GM12801 (cell line): ENCODE measurements around the gene AKIP1.

Experiments
- TF ChIP-seq, protein P1 (sequence below): IDR thresholded peaks from one replicate; pipeline ENCODE4 v1.5.1; 2011; ENCODE audit warnings: control low read depth; ENCODE audit not compliant: insufficient read length; ENCODE audit errors: extremely low read depth

Gene AKIP1

GRCh38 chr11:8948886-8949285 is 37.9 kb downstream of the AKIP1 start:
- TF ChIP-seq, protein P1, sequence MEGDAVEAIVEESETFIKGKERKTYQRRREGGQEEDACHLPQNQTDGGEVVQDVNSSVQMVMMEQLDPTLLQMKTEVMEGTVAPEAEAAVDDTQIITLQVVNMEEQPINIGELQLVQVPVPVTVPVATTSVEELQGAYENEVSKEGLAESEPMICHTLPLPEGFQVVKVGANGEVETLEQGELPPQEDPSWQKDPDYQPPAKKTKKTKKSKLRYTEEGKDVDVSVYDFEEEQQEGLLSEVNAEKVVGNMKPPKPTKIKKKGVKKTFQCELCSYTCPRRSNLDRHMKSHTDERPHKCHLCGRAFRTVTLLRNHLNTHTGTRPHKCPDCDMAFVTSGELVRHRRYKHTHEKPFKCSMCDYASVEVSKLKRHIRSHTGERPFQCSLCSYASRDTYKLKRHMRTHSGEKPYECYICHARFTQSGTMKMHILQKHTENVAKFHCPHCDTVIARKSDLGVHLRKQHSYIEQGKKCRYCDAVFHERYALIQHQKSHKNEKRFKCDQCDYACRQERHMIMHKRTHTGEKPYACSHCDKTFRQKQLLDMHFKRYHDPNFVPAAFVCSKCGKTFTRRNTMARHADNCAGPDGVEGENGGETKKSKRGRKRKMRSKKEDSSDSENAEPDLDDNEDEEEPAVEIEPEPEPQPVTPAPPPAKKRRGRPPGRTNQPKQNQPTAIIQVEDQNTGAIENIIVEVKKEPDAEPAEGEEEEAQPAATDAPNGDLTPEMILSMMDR = no peak

- TF ChIP-seq, protein P1 = no peak
Observed at GRCh38 chr11:8956860-8957259, 45.9 kb downstream of the AKIP1 start.

DNA sequence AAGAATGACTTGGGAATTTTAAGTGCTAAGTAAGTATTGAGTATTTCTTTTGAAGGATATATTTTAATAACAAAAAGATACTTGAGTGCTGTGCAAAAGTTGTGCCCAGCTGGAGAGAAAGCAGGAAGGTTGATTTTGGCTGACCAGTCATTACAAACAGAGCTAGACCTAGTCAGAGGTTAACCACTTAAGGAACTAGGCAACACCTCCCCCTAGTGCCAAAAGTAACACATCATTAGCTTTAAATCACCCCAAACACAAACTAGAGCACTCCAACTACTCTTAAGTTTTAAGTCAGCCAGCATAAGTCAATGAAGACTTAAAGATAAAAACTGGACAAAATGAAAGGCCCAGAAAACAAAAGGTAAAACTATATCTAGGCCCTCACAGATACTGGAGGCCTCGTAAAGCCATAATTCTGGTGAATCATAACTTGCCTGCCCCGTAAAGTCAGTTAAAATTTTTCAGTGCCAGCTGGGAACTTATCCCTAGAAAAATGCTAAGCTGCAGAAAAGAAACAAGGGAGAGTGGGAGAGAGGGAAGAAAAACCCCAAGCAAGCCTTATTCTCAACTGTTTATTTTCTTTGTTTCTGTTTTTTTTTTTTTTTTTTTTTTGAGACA is 48.7 kb downstream of the AKIP1 start:
- TF ChIP-seq, protein P1 = no peak

DNA sequence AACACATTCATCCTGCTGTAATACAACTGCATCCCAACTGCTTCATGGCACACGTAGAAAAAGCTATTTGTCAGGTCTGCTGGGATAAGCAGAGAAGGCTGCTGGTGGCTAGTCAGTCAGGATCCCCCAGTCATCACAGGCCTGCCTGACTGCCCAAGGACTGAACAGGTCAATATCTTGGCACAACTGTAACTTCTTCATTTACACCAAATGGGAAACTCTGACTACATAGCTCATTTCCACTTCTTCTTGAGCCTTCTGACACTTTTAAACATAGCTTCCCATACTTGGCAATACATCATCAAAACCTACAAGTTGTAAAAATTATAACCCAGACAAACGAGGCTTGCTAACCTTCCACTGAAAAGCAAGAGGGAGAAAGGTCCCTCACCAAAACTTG is 50.4 kb downstream of the AKIP1 start:
- TF ChIP-seq, protein P1 = no peak

DNA sequence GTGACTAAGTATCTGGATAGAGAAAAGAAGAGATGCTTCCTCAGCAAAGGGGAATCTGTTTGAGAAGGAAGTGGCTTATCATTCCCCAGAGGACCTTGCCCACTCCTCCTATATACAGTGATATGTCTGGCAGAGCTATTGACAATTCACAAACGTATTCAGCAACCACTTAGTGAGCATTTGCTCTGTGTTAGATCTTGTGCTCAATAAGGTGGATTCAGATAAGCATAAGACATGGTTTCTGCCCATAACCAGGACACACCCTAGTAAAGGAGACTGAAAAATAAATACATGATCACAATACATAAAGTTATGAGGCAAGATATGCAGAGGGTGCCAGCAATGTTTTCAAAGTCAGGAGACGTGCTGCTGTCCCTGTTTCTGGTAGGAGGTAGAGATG is 51.9 kb downstream of the AKIP1 start:
- TF ChIP-seq, protein P1 = no peak

GRCh38 chr11:8963569-8964323 is 52.8 kb downstream of the AKIP1 start:
- TF ChIP-seq, protein P1 = no peak

GRCh38 chr11:8964324-8965320 is 53.6 kb downstream of the AKIP1 start, which contains the start of gene TMEM9B:
Gene TMEM9B (minus strand): TSS chr11:8964442. CDS start chr11:8964313, 129 bp downstream.
- TF ChIP-seq, protein P1 = no peak
